ENCODE results near the gene CYP2A6. TPM values are rescaled to one million over a fixed set of nuclear protein-coding genes. Genes with fewer than 3 reads are reported as not detected.

CYP2A6 gene
- total and polyA plus RNA-seq, 2 donors from 2014 or later, result not detected

DNA sequence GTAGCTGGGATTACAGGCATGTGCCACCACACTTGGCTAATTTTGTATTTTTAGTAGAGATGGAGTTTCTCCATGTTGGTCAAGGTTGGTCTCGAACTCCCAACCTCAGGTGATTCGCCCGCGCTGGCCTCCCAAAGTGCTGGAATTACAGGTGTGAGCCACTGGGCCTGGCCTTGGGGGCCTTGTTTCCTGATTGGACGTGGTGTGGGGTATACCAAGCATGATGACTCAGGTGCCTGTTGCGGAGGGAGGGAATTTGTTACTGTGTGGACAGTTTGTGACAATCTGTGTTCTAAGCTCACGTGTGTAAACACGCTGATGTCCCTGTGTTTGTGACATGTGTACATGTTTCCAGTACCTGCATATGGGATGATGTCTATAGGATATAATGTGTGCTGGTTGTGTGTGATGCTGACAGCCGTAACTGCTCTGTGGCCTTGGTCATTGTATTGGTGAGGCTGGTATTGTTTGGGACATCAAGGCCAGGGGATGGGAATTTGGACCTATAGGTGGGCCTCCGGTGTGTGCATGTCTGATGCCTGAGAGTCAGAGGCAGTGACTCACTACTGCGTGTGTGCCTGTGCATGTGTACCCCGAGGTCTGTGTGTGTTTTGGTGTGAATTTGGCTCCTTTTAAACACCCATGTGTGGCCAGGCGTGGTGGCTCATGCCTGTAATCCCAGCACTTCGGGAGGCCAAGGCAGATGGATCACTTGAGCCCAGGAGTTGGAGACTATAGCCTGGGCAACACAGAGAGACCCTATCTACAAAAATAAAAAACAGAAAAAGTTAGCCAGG is 52.9 kb downstream of the CYP2A6 start:
- FAIRE-seq (no peak), DNase-seq (peak in 2 of 5 donors; percentile 52 to 71)
- intact Hi-C loops (cut with DNase I), result no loop called here
- Histone ChIP-seq H3K9ac (ENCODE audit: low read length in 3 of 3) (no peak overlapping the region), H3K9me3 (ENCODE audit: control insufficient read depth in 2 of 3, insufficient read depth in 1 of 3, low read length in 3 of 3) (no peaks in the 10 kb centered on the region), H3K4me3 (ENCODE audit: low read length in 3 of 3) (peak overlapping the region in 1 of 3 donors; percentile 70), H3K4me1 (ENCODE audit: control insufficient read depth in 2 of 3, insufficient read depth in 2 of 3, low read depth in 1 of 3, low read length in 3 of 3) (peaks cover 0 to 30% (median 9%) of the 10 kb centered on the region in 3 donors), H3K36me3 (ENCODE audit: control insufficient read depth in 2 of 3, insufficient read depth in 3 of 3, low read length in 3 of 3) (peaks cover 0 to 4% (median 0%) of the 10 kb centered on the region in 3 donors), H3K27me3 (ENCODE audit: control insufficient read depth, insufficient read depth, low read length) (no peaks in the 10 kb centered on the region), H3K27ac (ENCODE audit: low read depth in 2 of 2, low read length in 2 of 2) (peak overlapping the region; percentile 81 to 90)
- TF ChIP-seq, protein P1, sequence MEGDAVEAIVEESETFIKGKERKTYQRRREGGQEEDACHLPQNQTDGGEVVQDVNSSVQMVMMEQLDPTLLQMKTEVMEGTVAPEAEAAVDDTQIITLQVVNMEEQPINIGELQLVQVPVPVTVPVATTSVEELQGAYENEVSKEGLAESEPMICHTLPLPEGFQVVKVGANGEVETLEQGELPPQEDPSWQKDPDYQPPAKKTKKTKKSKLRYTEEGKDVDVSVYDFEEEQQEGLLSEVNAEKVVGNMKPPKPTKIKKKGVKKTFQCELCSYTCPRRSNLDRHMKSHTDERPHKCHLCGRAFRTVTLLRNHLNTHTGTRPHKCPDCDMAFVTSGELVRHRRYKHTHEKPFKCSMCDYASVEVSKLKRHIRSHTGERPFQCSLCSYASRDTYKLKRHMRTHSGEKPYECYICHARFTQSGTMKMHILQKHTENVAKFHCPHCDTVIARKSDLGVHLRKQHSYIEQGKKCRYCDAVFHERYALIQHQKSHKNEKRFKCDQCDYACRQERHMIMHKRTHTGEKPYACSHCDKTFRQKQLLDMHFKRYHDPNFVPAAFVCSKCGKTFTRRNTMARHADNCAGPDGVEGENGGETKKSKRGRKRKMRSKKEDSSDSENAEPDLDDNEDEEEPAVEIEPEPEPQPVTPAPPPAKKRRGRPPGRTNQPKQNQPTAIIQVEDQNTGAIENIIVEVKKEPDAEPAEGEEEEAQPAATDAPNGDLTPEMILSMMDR (IDR thresholded peaks at IDR 0.05; ENCODE audit: borderline replicate concordance, extremely low read depth, insufficient read depth), result no peak

Other genes with a start within 250 kb of the CYP2A6 start
- 155 TPM for gene LTBP4, start 249.1 kb downstream of the CYP2A6 start, total RNA-seq
- 52.1 TPM for gene LTBP4, start 249.1 kb downstream of the CYP2A6 start, polyA plus RNA-seq (ENCODE audit: insufficient read depth, low read depth, low replicate concordance)
- 24.3 TPM for gene NUMBL, start 159.8 kb downstream of the CYP2A6 start, total RNA-seq
- gene NUMBL, start 159.8 kb downstream of the CYP2A6 start, polyA plus RNA-seq (ENCODE audit: insufficient read depth, low read depth, low replicate concordance), result 3.3 TPM
- 55.3 TPM for gene COQ8B, start 133.6 kb downstream of the CYP2A6 start, total RNA-seq
- gene COQ8B, start 133.6 kb downstream of the CYP2A6 start, polyA plus RNA-seq (ENCODE audit: insufficient read depth, low read depth, low replicate concordance), result 45.8 TPM
- 27.9 TPM for gene ITPKC, start 133.3 kb downstream of the CYP2A6 start, total RNA-seq
- gene ITPKC, start 133.3 kb downstream of the CYP2A6 start, polyA plus RNA-seq (ENCODE audit: insufficient read depth, low read depth, low replicate concordance), result 14.3 TPM
- gene ACTMAP, start 100.0 kb downstream of the CYP2A6 start, total RNA-seq, result 8.7 TPM
- gene ACTMAP, start 100.0 kb downstream of the CYP2A6 start, polyA plus RNA-seq (ENCODE audit: insufficient read depth, low read depth, low replicate concordance), result 8.9 TPM
- gene SNRPA, start 99.2 kb downstream of the CYP2A6 start, total RNA-seq, result 48.7 TPM
- 52.6 TPM for gene SNRPA, start 99.2 kb downstream of the CYP2A6 start, polyA plus RNA-seq (ENCODE audit: insufficient read depth, low read depth, low replicate concordance)
- 6.5 TPM for gene MIA, start 74.9 kb downstream of the CYP2A6 start, total RNA-seq
- not detected for gene MIA, start 74.9 kb downstream of the CYP2A6 start, polyA plus RNA-seq (ENCODE audit: insufficient read depth, low read depth, low replicate concordance)
- 42.1 TPM for gene RAB4B, start 72.2 kb downstream of the CYP2A6 start, total RNA-seq
- 61.7 TPM for gene RAB4B, start 72.2 kb downstream of the CYP2A6 start, polyA plus RNA-seq (ENCODE audit: insufficient read depth, low read depth, low replicate concordance)
- 96.0 TPM for gene EGLN2, start 51.3 kb downstream of the CYP2A6 start, total RNA-seq
- 96.3 TPM for gene EGLN2, start 51.3 kb downstream of the CYP2A6 start, polyA plus RNA-seq (ENCODE audit: insufficient read depth, low read depth, low replicate concordance)
- not detected for gene CYP2A7, start 31.8 kb upstream of the CYP2A6 start, total RNA-seq
- not detected for gene CYP2A7, start 31.8 kb upstream of the CYP2A6 start, polyA plus RNA-seq (ENCODE audit: insufficient read depth, low read depth, low replicate concordance)
- 0.31 TPM for gene CYP2B6, start 140.8 kb upstream of the CYP2A6 start, total RNA-seq
- gene CYP2B6, start 140.8 kb upstream of the CYP2A6 start, polyA plus RNA-seq (ENCODE audit: insufficient read depth, low read depth, low replicate concordance), result 10.0 TPM
- not detected for gene CYP2A13, start 238.0 kb upstream of the CYP2A6 start, total RNA-seq
- not detected for gene CYP2A13, start 238.0 kb upstream of the CYP2A6 start, polyA plus RNA-seq (ENCODE audit: insufficient read depth, low read depth, low replicate concordance)

Measured in kidney (tissue), 14 donors.